GM18861 (cell line): ENCODE measurements around the gene VPS26B.
"Not testable (repeated sequence)": the region's sequence is repeated elsewhere in the genome, so short reads cannot be mapped to it uniquely, and the experiment has no call there.

Experiments
- ATAC-seq: cut with Tn5 transposase; IDR thresholded peaks from one replicate; pipeline ENCODE4 v1.9.1; 2021; ENCODE audit not compliant: unreplicated experiment

The VPS26B gene

DNA sequence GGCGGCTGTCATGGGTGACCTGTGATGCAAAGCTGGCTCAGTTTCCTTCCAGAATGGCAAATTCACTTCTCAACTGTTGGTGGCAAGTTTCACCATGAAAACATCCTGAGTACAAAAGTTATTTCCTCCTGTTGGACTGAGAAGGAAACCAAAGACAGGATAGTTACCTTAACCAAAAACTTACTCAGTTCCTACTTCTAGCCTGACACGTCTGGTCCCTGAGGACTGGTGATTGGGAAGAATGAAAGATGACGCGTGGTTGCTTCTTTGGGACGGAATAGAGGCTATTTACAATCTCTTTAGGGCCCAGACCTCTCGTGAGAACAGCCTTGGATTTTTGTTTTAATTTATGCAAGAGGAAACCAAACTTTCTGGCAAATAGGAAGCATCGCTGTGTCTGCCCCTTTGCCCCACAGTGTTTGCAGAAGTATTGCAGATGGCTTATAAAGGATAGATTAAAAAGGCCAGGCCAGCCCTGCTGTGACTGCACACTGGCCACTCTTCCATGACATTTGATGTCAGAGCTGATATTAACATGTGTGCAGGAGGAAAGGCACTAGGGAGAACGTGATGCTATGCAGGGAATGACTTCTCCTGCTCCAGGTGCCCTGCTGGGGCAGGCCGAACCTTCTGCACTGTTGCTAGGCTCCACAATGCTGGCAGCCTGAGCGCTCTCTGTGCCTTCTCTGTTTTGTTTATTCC is 7.6 kb downstream of the VPS26B start:
- no peak for ATAC-seq

- no peak for ATAC-seq
Measured at GRCh38 chr11:134233729-134234179, 9.3 kb downstream of the VPS26B start.

GRCh38 chr11:134235399-134235798 is 10.9 kb downstream of the VPS26B start:
- no peak for ATAC-seq

GRCh38 chr11:134236834-134237556 is 12.5 kb downstream of the VPS26B start:
- no peak for ATAC-seq

DNA sequence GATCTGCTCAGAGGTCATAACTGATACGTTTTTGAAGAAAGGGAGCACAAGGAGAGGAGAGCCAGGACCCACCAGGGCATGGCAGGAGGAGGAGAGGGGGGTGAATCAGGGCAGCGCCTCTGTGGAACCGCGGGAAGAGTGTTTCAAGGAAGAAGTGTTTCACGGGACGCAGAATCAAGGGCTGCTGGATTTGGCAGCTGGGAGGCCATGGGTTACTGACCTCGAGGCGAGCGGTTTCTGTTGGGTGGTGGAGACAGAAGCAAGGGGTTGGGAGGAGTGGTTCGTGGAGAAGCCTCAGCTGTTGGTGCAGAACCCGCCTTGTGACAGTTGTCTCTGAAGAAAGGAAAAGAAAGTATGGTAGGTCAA is 13.1 kb downstream of the VPS26B start:
- ATAC-seq = no peak

DNA sequence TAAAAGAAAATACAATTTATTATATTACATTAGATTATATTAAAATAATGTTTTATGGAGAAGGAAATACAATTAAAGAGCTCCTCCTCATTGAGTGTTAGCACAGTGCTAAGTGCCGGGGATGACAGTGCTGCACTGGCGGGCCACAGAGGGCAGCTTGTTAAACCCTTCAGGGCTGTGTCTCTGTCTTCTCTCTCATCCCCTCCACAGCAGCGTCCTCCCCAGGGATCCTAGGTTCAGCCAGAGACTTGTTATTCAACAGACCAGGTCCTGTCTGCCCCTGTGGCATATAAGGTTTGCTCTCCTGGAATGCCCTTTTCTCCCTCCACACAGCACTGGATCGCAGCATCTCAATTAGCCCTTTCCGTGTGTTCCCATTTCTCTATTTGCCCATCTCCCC is 14.5 kb downstream of the VPS26B start:
- ATAC-seq = no peak

DNA sequence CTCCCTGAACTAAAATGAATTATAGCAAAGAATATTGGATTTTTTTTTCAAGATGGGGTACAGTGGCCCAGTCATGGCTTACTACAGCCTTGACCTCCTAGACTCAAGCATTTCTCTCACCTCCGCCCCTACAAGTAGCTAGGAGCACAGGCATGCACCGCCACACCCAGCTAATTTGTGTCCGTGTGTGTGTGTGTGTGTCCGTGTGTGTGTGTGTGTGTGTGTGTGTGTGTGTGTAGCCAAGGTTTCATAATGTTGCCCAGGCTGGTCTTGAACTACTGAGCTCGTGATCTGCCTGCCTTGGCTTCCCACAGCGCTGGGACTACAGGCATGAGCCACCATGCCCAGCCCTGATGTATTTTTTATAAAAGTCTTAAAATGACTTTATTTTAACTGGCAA is 16.1 kb downstream of the VPS26B start:
- ATAC-seq = no peak

DNA sequence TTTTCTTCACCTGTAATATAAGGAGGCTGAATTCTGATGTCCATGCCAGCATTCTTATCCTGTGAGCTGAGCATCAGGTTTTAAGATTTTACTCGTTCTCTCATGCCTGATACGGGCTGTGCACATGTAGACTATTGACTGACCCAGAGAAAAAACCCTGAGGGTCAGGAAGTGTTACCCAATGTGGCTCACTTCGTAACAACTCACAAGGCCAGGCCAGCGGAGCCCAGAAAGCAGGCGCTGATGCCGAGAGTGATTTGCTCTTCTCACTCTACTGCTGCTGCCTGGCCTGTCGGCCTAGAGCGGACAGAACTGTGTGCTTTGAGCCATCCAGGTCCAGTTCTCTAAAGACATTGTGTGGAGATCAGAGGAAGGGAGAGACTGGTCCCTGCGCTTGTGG is 17.9 kb downstream of the VPS26B start:
- ATAC-seq = no peak

- no peak for ATAC-seq
Measured at GRCh38 chr11:134243913-134244312, 19.4 kb downstream of the VPS26B start.

DNA sequence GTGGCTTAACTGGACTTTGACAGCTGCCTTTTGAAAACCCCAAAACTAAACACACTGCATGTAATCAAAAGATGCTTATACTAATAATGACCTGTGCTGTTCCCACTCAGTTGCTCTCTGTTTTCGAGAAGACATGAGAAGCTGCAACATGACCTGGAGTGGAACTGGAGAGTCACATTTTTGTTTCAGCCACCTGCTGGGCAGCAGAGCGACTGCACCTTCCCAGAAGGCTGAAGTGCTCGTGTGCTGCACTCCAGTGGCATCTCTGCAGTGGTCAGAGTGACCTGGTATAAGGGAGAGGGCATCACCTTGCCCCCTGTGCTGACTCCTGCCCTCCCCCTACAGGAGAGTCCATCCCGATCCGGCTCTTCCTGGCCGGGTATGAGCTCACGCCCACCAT is 20.1 kb downstream of the VPS26B start:
- ATAC-seq = peak; percentile 78

GRCh38 chr11:134245434-134245833 is 21.0 kb downstream of the VPS26B start:
- no peak for ATAC-seq

GRCh38 chr11:134246100-134246499 is 21.6 kb downstream of the VPS26B start:
- no peak for ATAC-seq

- ATAC-seq = no peak
Measured at GRCh38 chr11:134246678-134247077, 22.2 kb downstream of the VPS26B start.

DNA sequence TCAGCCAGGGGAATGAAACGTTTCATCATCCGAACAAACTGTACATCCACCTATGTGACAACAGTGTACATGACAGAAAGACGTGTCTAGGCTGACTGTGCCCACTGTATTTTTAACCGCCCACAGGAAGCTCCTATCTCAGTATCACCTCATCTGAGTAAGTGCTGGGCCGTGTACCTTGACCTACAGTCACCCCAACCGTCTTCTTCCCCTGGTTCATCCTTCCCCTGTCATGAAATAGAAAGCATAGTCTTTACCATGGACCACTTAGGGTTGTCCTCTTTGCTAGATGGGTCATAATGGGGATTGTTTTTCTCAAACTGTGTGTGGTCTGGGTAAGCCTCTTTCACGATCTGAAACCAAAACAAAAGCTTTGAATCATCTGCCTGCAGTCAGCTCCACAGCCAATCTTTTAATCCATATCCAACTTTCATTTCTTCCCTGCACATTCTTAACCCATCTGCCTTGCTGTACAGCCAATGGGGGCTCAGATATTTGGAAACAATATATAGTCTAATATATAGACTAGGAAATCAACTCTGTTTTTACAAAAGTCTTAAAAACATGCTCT is 24.5 kb downstream of the VPS26B start:
- ATAC-seq = no peak

- ATAC-seq = no peak
Measured at GRCh38 chr11:134250246-134250645, 25.8 kb downstream of the VPS26B start.

DNA sequence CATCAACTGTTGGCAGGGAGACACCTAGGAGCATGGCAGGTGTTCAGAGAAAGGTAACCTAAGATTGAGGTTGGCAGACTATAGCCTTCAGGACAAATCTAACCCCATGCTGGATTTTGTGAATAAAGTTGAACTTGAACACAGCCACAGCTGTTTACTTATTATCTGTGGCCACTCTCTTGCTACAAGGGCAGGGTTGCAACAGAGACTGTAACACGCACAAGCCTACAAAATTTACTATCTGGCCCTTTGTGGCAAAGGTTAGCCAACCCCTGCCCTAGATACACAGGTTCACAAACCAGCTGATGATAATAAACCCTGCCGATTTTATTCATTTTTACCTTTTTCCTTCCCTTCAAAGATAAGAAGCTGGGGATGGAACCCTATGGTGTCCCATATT is 26.2 kb downstream of the VPS26B start:
- no peak for ATAC-seq

GRCh38 chr11:134252346-134253187 is 28.1 kb downstream of the VPS26B start:
- no peak for ATAC-seq

GRCh38 chr11:134253188-134253993 is 28.9 kb downstream of the VPS26B start, which contains the start of the genes ACAD8 and THYN1:
ACAD8 (plus strand) TSS chr11:134253568; CDS start chr11:134253601, 33 bp downstream.
THYN1 (minus strand) TSS chr11:134253352; CDS start chr11:134252882, 470 bp downstream.
- ATAC-seq = peak; percentile 99

DNA sequence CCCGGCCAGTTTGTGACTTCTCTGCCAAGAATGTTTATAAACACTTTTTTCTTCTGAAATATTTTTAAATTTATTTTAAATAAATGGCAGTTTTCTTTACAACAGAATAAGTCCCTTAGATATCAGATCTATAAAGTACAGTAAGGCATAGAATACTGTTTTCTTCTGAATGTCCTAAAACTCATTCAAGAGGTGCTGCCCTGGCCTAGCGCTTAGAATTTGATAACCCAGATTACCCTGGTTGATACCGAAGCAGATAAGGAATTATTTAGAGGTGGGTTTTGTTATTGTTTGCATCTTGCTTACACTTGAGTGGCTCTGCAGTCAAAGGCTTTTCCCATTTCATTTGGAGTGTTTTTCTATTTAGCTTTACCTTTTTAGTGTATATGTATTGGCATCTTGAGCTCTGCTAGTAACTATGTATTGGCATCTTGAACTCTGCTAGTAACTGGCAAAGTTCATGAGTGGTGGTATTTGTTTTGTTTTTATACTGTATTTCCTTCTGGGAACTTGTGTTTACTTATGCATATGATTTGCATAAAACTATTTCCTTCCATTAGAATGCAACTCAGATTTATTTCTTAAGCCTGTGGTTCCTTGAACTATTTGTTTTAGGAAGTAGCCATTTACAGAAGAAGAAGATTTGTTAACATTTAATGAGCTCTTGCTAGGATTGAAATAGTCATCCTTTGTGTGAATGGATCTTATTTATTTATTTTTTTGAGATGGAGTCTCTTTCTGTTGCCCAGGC is 30.1 kb downstream of the VPS26B start:
- no peak for ATAC-seq

GRCh38 chr11:134255184-134255561 is 30.7 kb downstream of the VPS26B start:
- ATAC-seq = not testable (repeated sequence)
